Gastroesophageal sphincter (tissue), 4 donors: Measurements from ENCODE around the gene RFX3. TPM values are rescaled to one million over a fixed set of nuclear protein-coding genes. Genes with fewer than 3 reads are reported as not detected.

Source experiments
- ATAC-seq: fragments of 150-250 bp; one replicate; pipeline ENCODE4 v1.9.1; 2016; ENCODE audit warnings: mild to moderate bottlenecking, moderate library complexity
- H3K27ac ChIP-seq, 4 donors: fragments of 200-600 bp; sonication (generic) in 3 of 4; 1 replicate in 3 of 4; 2 replicates in 1 of 4; pipeline ENCODE4 v1.5.1; 2016 to 2019
- H3K27me3 ChIP-seq: fragments of 200-600 bp; sonication (generic); one replicate; pipeline ENCODE4 v1.5.1; 2019
- H3K36me3 ChIP-seq, 2 donors: fragments of 200-600 bp; sonication (generic); one replicate each; pipeline ENCODE4 v1.5.1; 2019; ENCODE audit warnings: control low read depth in 1 of 2
- H3K4me1 ChIP-seq, 3 donors: fragments of 200-600 bp; sonication (generic); 1 replicate in 2 of 3; 2 replicates in 1 of 3; pipeline ENCODE4 v1.5.1; 2016 to 2019; ENCODE audit warnings: control low read depth in 2 of 3
- H3K4me3 ChIP-seq, 2 donors: fragments of 200-600 bp; sonication (generic); one replicate each; pipeline ENCODE4 v1.5.1; 2019; ENCODE audit warnings: mild to moderate bottlenecking in 1 of 2, moderate library complexity in 1 of 2
- H3K9me3 ChIP-seq, 3 donors: fragments of 200-600 bp; sonication (generic); one replicate each; pipeline ENCODE4 v1.5.1; 2017 to 2019; ENCODE audit warnings: control low read depth in 2 of 3
- EP300 ChIP-seq: sonication (generic); formaldehyde crosslinking; IDR thresholded peaks from one replicate; pipeline ENCODE4 v1.6.1; 2017; ENCODE audit warnings: antibody characterized with exemption, mild to moderate bottlenecking
- POLR2A ChIP-seq, 2 donors: fragments of 450-650 bp; IDR thresholded peaks; one replicate each; pipeline ENCODE4 v1.6.1; 2017; ENCODE audit warnings: antibody characterized with exemption in 2 of 2, mild to moderate bottlenecking in 2 of 2, moderate library complexity in 1 of 2
- POLR2AphosphoS5 ChIP-seq: sonication (generic); formaldehyde crosslinking; IDR thresholded peaks from one replicate; pipeline ENCODE4 v1.6.1; 2017; ENCODE audit warnings: antibody characterized with exemption
- WGBS, 2 donors: methylation state at CpG; one replicate each; pipeline ENCODE4 v1.1.5; 2018; ENCODE audit warnings: low coverage in 1 of 2; 5-methylcytosine and 5-hydroxymethylcytosine counted together
- total RNA-seq, 4 donors: library from RNA; depleted of rRNA; stranded (reverse); fragments of >200 nt; gene quantifications; one replicate each; pipeline ENCODE4 v1.1.0, GENCODE V29; 2016
- TF ChIP-seq, protein P1 (sequence below), 4 experiments: fragments of 200-600 bp in 2 of 4; fragments of 450-650 bp in 2 of 4; sonication (generic) in 1 of 4; IDR thresholded peaks; one replicate each; pipeline ENCODE4 v1.5.1; 2017 to 2019; ENCODE audit warnings: antibody characterized with exemption in 4 of 4, mild to moderate bottlenecking in 2 of 4, moderate library complexity in 2 of 4

Gene RFX3
- total RNA-seq, 4 donors from 2014 or later: 5.6 to 9.0 (median 7.7) TPM

GRCh38 chr9:3235497-3235896 lies 290.3 kb downstream of the RFX3 start:
- 100% methylated on average over 1 of the region's 1 CpG for WGBS, 2 donors
- H3K27me3 ChIP-seq: no peaks in the 10 kb centered on the region
- no peak for ATAC-seq

DNA sequence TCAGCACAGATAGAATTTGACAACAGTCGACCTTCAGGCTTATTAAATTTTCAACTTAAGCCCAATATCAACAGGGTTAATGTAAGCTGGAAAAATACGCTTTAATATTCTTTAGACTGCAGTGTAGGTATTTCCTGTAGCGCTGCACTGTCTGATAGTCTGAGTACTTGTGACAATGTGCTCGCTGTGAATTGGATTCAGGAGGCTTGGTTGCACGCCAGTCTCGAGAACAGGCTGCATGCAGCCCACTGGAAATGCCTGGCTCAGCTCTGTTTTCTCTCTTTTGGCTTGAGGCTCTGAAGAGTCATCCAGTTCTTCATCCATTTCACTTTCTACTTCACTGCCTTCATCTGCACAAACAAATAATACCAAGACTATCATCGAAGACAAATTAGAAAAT lies 300.9 kb downstream of the RFX3 start:
- no peaks in the 10 kb centered on the region for H3K9me3 ChIP-seq
- WGBS, 2 donors: 22 to 46% methylated on average over 7 of the region's 7 CpGs
- peaks cover 0 to 20% (median 0%) of the 10 kb centered on the region in 3 donors for H3K4me1 ChIP-seq
- H3K27me3 ChIP-seq: no peaks in the 10 kb centered on the region
- no peak overlapping the region for H3K4me3 ChIP-seq
- ATAC-seq: no peak
- TF ChIP-seq POLR2AphosphoS5 (no peak), POLR2A (IDR thresholded peaks at IDR 0.05) (no peak), EP300 (no peak)
- peaks cover 0 to 11% of the 10 kb centered on the region in 2 donors for H3K36me3 ChIP-seq
- no peak overlapping the region for H3K27ac ChIP-seq

More at GRCh38 chr9:3235497-3235896, 290.3 kb downstream of the RFX3 start:
- H3K4me1 ChIP-seq: no peaks in the 10 kb centered on the region
- H3K27ac ChIP-seq: no peak overlapping the region
- H3K36me3 ChIP-seq: peaks cover 0 to 7% of the 10 kb centered on the region in 2 donors
- no peaks in the 10 kb centered on the region for H3K9me3 ChIP-seq
- no peak for TF ChIP-seq EP300
- TF ChIP-seq, protein P1, sequence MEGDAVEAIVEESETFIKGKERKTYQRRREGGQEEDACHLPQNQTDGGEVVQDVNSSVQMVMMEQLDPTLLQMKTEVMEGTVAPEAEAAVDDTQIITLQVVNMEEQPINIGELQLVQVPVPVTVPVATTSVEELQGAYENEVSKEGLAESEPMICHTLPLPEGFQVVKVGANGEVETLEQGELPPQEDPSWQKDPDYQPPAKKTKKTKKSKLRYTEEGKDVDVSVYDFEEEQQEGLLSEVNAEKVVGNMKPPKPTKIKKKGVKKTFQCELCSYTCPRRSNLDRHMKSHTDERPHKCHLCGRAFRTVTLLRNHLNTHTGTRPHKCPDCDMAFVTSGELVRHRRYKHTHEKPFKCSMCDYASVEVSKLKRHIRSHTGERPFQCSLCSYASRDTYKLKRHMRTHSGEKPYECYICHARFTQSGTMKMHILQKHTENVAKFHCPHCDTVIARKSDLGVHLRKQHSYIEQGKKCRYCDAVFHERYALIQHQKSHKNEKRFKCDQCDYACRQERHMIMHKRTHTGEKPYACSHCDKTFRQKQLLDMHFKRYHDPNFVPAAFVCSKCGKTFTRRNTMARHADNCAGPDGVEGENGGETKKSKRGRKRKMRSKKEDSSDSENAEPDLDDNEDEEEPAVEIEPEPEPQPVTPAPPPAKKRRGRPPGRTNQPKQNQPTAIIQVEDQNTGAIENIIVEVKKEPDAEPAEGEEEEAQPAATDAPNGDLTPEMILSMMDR (IDR thresholded peaks at IDR 0.05): no peak
- no peak for TF ChIP-seq POLR2AphosphoS5
- TF ChIP-seq POLR2A (IDR thresholded peaks at IDR 0.05): no peak
- no peak overlapping the region for H3K4me3 ChIP-seq

- no peak for ATAC-seq
- Histone ChIP-seq H3K27ac (no peak overlapping the region), H3K36me3 (no peaks in the 10 kb centered on the region), H3K4me1 (no peaks in the 10 kb centered on the region), H3K27me3 (no peaks in the 10 kb centered on the region), H3K9me3 (no peaks in the 10 kb centered on the region), H3K4me3 (no peak overlapping the region)
- TF ChIP-seq, protein P1 (IDR thresholded peaks at IDR 0.05): no peak
- TF ChIP-seq POLR2A (IDR thresholded peaks at IDR 0.05) (no peak), EP300 (no peak), POLR2AphosphoS5 (no peak)
- 79% methylated on average over 1 of the region's 1 CpG; no CpG with 5 or more reads in 1 of the 2 donors for WGBS, 2 donors
Observed at GRCh38 chr9:3215658-3216057, 310.1 kb downstream of the RFX3 start.

- WGBS, 2 donors: 67 to 72% methylated on average over 3 to 4 of the region's 4 CpGs
- no peak for ATAC-seq
Observed at GRCh38 chr9:3214741-3215140, 311.1 kb downstream of the RFX3 start.

GRCh38 chr9:3205421-3206095 lies 320.2 kb downstream of the RFX3 start:
- Histone ChIP-seq H3K36me3 (no peaks in the 10 kb centered on the region), H3K27me3 (no peaks in the 10 kb centered on the region), H3K9me3 (no peaks in the 10 kb centered on the region), H3K27ac (no peak overlapping the region), H3K4me1 (no peaks in the 10 kb centered on the region), H3K4me3 (no peak overlapping the region)
- ATAC-seq: no peak
- TF ChIP-seq POLR2A (IDR thresholded peaks at IDR 0.05) (no peak), EP300 (no peak), POLR2AphosphoS5 (no peak)
- TF ChIP-seq, protein P1 (IDR thresholded peaks at IDR 0.05): no peak
- 44% methylated on average over 1 of the region's 1 CpG; no CpG with 5 or more reads in 1 of the 2 donors for WGBS, 2 donors

More at GRCh38 chr9:3214741-3215140, 311.1 kb downstream of the RFX3 start:
- Histone ChIP-seq H3K27ac (no peak overlapping the region), H3K9me3 (no peaks in the 10 kb centered on the region), H3K27me3 (no peaks in the 10 kb centered on the region), H3K4me3 (no peak overlapping the region), H3K4me1 (no peaks in the 10 kb centered on the region), H3K36me3 (no peaks in the 10 kb centered on the region)
- TF ChIP-seq EP300 (no peak), POLR2A (IDR thresholded peaks at IDR 0.05) (no peak), POLR2AphosphoS5 (no peak)
- TF ChIP-seq, protein P1 (IDR thresholded peaks at IDR 0.05): no peak
